Amygdala (tissue), 56 donors: Measurements from ENCODE around the gene ATP11A.

Experiments used
- DNase-seq, 56 donors: peaks; one replicate each; lab custom pipeline; 2025; lab: John Stamatoyannopoulos, UW

ATP11A gene

GRCh38 chr13:112720814-112721197 lies 31.0 kb downstream of the ATP11A start:
- DNase-seq, result no peak

DNA sequence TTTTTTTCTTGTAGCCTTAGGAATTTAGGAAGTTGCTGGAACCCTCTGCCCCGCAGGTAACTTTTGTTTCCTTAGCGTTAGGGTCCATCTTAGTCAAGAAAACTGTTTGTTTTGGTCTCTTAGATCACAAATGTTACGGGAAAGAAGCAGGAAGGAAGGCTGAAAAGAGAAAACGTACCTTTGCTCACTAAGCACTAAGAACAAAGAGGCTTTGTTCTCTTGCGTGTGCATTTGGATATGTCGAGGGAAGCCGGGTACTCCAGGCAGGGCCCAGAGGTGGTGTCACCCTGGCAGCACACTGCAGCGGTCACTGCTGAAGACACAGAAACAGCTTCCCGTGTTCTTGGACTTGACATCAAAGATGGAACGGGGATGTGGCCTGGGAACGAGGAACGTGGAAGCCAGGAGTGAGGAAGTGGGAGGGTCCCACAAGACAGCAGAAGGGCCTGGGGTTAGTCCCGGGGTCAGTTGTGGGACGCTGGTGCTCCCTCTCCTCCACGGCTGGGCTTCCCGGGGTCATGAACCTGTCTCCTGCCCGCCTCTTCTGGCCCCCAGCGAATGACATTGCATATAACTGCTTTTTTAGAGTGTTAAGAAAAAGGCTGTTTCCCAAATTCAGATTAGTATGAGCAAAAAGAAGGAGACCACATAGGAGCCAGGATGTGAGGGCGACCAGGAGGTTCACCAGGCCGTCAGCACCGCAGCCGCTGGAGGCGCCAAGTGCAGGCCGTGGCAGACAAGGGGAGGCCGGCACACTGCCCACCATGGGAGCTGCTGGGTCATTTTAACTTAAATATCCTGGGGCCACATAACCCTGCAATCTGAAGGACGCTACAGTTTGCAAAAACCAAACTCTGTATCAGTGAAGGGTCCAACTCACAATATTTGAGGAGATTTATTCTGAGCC lies 31.6 kb downstream of the ATP11A start:
- DNase-seq, result no peak

- no peak for DNase-seq
Observed at GRCh38 chr13:112722433-112723263, 32.8 kb downstream of the ATP11A start.

GRCh38 chr13:112723771-112724170 lies 33.9 kb downstream of the ATP11A start:
- DNase-seq, result no peak

- no peak for DNase-seq
Observed at GRCh38 chr13:112724788-112725345, 35.0 kb downstream of the ATP11A start.

GRCh38 chr13:112725346-112726015 lies 35.6 kb downstream of the ATP11A start:
- no peak for DNase-seq

GRCh38 chr13:112726016-112726767 lies 36.4 kb downstream of the ATP11A start:
- no peak for DNase-seq

DNA sequence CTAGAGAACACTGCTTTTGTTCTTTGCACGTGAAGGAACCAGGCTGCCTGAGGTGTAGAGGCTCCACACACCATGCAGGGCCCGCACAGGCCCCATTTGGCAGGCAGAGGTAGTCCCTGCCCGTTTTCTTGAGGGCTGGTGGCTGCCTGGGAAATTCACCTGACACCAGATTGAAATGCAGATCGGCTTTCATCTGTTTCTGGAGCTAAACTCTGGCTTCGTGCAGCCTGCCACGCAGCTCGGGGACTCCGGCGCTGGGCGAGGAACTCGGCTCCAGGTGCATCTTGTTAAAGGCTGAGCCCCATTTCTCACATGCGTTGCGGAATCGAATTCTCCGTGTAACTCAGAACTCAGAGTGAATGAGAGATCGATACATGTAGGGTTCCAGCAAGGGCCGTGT lies 37.7 kb downstream of the ATP11A start:
- DNase-seq, result no peak

GRCh38 chr13:112728375-112729126 lies 38.7 kb downstream of the ATP11A start:
- no peak for DNase-seq

GRCh38 chr13:112729408-112729807 lies 39.6 kb downstream of the ATP11A start:
- DNase-seq, result no peak

DNA sequence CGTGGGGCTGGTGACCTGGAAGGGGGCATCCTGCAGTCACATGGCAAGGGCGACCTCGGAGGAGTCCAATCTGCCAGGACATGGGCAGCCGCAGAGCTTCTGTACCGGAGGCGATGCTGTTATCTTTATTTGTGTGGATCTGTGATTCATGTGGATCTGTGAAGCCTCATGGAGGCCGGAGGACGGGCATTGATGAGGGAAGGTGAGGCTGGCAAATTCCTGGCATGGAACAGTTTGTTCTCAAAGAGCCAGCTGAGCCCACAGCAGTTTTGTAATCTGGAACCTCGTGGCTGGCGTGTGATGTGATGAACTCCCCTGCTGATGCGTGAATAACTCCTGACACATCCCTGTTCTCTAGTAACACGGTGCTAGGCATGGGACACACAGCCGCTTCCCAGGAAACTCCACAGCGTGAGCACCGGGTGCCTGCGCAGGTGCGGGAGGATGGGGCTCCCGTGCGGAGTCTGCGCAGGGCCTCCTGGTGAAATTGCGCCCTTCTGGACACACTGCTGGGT lies 40.4 kb downstream of the ATP11A start:
- DNase-seq, result no peak

DNA sequence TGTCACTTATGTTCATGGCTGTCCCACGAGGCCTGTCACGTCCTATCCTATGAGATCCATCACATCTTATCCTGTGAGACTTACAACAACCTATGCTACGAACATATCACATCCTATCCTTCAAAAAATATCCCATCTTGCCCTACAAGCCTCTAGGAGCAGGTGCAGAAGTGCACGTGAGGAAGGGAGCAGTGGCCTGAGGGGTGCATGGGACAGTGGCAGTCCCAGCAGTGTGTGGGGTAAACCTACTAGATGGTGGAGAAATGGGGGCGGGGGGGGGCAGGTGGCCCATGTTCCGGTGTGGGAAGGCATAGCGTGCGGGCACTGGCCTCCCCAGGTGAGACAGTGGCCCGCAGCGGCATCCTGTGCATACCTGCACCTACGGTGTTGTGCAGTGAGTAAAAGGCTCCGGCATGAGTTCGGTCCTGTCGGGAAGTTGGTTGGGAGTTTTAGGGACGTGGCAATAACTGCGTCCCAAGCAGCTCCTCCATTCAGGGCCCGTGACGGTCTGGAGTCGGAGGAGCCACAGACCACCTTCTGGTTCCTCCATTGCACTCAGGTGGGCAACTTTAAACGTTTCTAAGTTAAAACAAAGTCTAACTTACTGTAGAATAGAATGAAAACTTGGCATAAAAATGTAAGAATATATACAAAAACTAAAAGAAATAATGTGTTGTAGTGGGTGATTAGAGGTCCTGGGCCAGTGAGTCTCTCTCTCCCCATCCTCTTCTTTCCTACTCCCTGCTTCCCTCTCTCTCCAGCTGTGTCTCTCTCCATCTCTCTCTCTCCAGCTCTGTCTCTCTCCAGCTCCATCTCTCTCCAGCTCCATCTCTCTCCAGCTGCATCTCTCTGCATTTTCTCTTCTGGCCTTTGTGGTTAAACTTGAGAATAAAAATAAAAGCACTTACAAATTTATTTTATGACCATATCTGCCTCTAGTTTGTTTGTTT lies 42.1 kb downstream of the ATP11A start:
- no peak for DNase-seq

GRCh38 chr13:112732679-112733078 lies 42.8 kb downstream of the ATP11A start:
- DNase-seq, result no peak

DNA sequence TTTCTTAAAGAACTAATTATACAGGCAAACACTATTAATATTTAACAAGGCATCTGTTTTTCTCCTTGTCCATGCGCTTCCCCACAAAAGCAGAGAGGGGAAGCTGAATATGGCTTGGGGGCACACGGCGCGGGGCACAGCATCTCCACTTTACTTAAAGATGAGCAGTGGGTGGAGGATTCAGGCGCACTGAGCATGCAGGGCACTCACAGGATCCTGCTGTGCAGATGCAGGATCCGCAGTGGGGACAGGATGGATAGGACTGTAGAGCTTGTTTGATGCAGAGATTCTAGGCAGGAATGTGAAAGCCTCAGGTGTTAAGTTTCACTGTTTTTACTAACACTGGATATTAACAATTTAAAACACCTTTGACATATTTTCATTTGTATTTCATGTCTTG lies 43.3 kb downstream of the ATP11A start:
- no peak for DNase-seq

DNA sequence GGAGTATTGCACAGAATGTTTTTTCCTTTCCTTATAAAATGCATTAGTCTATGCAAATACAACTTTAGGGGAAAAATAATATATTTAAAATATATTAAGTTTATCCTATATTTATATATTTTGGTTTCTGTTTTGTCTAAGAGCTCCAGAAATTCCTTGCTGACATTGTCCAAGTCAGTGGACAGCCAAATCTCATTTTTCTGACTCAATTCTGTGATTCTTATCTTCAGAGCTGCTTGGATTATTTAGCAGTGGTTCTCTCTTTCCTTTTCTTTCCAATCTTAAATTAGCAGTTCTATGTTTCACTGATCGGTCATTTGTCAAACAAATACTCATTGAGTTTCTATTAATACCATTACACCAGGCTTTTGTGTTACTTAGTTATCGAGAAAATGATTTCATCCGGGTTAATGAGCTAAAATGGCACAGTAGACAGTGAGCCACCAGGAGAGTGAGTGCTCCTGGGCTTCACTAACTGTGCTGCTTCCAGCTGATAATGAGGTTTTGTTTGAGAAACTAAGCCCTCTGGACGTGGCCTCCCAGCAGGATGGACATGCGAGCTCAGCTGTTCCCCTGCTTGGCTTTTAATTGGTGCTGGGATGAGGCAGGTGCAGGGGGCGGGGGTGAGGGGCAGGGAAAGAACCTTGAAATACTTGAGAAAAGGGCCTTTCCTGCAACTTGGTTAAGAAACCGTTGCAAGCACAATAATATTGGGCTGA lies 44.0 kb downstream of the ATP11A start:
- no peak for DNase-seq

- DNase-seq, result peak in 1 of 56 donors; percentile 11
Observed at GRCh38 chr13:112734696-112735547, 45.1 kb downstream of the ATP11A start.
